Measurements from ENCODE around the gene DNAH8.
"Not testable (repeated sequence)": the region's sequence is repeated elsewhere in the genome, so short reads cannot be mapped to it uniquely, and the experiment has no call there.

Gene DNAH8

DNA sequence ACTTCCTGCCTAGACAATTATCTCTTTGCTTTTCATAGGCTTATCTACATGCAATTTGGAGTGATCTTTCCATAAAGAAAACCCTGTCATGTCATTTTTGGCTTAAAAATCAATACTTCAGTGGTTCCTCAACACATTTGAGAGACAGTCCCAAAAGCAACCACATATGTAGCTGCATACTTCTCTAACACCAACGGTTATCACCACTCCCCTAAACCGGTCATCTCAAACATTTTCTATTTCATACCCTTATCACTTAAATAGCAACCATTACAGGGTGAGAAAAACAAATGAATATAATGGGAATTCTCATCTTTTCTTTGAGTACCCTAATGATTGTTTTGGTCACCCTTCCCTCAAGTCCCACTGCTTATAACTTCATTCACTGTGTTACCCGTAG, 17.3 kb upstream of the DNAH8 start:
- no peak overlapping the region for H3K4me2 ChIP-seq (ENCODE audit: low read depth, low read length, poor library complexity, severe bottlenecking)
- no peak overlapping the region for H3K9ac ChIP-seq (ENCODE audit: low read length)
- no peak overlapping the region for H3K27ac ChIP-seq (ENCODE audit: low read depth, low read length)
- H2AFZ ChIP-seq (ENCODE audit: low read depth, low read length, severe bottlenecking): no peak overlapping the region
- H4K20me1 ChIP-seq (ENCODE audit: low read depth, low read length): peaks cover 14% of the 10 kb centered on the region; the same call in 1 of the 2 replicates
- no peak for TF ChIP-seq CTCF (IDR thresholded peaks at IDR 0.05; ENCODE audit: insufficient read depth, low read length, poor library complexity, severe bottlenecking)
- no peak for TF ChIP-seq EZH2phosphoT487 (conservative IDR thresholded peaks at IDR 0.05; ENCODE audit: low read length)
- H3K9me2 ChIP-seq (replicated peaks; ENCODE audit: insufficient read depth, low read length): no peaks in the 10 kb centered on the region
- H3K27me3 ChIP-seq (ENCODE audit: low read length): no peaks in the 10 kb centered on the region
- no peak overlapping the region for H3K4me3 ChIP-seq (ENCODE audit: insufficient read depth, low read length, poor library complexity, severe bottlenecking)
- no peaks in the 10 kb centered on the region; the same call in 1 of the 2 replicates for H3F3A ChIP-seq (ENCODE audit: insufficient read depth)
- H3K9me3 ChIP-seq (ENCODE audit: insufficient read depth, low read length): peaks cover 6% of the 10 kb centered on the region; the same call in 1 of the 2 replicates
- H3K36me3 ChIP-seq (ENCODE audit: low read length): peaks cover 16% of the 10 kb centered on the region
- H3K79me2 ChIP-seq (ENCODE audit: insufficient read depth, low read length): peaks cover 85% of the 10 kb centered on the region

DNA sequence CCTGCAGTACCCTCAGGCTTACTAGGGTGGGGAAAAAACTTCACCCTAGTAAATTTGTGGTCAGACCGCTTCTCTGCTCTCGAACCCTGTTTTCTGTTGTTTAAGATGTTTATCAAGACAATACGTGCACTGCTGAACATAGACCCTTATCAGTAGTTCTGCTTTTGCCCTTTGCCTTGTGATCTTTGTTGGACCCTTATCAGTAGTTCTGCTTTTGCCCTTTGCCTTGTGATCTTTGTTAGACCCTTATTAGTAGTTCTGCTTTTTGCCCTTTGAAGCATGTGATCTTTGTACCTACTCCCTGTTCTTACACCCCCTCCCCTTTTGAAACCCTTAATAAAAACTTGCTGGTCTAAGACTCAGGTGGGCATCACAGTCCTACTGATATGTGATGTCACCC, 15.4 kb upstream of the DNAH8 start:
- H3K36me3 ChIP-seq (ENCODE audit: low read length): peaks cover 16% of the 10 kb centered on the region
- H3K9ac ChIP-seq (ENCODE audit: low read length); H3K27ac ChIP-seq (ENCODE audit: low read depth, low read length); H3F3A ChIP-seq (ENCODE audit: insufficient read depth); H3K4me3 ChIP-seq (ENCODE audit: insufficient read depth, low read length, poor library complexity, severe bottlenecking); H3K27me3 ChIP-seq (ENCODE audit: low read length); H3K9me2 ChIP-seq (replicated peaks; ENCODE audit: insufficient read depth, low read length); H2AFZ ChIP-seq (ENCODE audit: low read depth, low read length, severe bottlenecking); H3K4me2 ChIP-seq (ENCODE audit: low read depth, low read length, poor library complexity, severe bottlenecking); H3K9me3 ChIP-seq (ENCODE audit: insufficient read depth, low read length); H4K20me1 ChIP-seq (ENCODE audit: low read depth, low read length): not testable (repeated sequence)
- peaks cover 71% of the 10 kb centered on the region for H3K79me2 ChIP-seq (ENCODE audit: insufficient read depth, low read length)

GRCh38 chr6:38701551-38701950, 13.6 kb upstream of the DNAH8 start:
- H3K79me2 ChIP-seq (ENCODE audit: insufficient read depth, low read length): peaks cover 52% of the 10 kb centered on the region
- H3K27me3 ChIP-seq (ENCODE audit: low read length): no peaks in the 10 kb centered on the region
- H2AFZ ChIP-seq (ENCODE audit: low read depth, low read length, severe bottlenecking): no peak overlapping the region
- no peak overlapping the region for H3K9ac ChIP-seq (ENCODE audit: low read length)
- TF ChIP-seq EZH2phosphoT487 (conservative IDR thresholded peaks at IDR 0.05; ENCODE audit: low read length) (no peak), CTCF (IDR thresholded peaks at IDR 0.05; ENCODE audit: insufficient read depth, low read length, poor library complexity, severe bottlenecking) (no peak)
- H3K9me3 ChIP-seq (ENCODE audit: insufficient read depth, low read length): peaks cover 6% of the 10 kb centered on the region; the same call in 1 of the 2 replicates
- no peaks in the 10 kb centered on the region for H3K9me2 ChIP-seq (replicated peaks; ENCODE audit: insufficient read depth, low read length)
- peaks cover 16% of the 10 kb centered on the region for H3K36me3 ChIP-seq (ENCODE audit: low read length)
- peaks cover 9% of the 10 kb centered on the region; the same call in 1 of the 2 replicates for H4K20me1 ChIP-seq (ENCODE audit: low read depth, low read length)
- peak overlapping the region; percentile 64 for H3K4me2 ChIP-seq (ENCODE audit: low read depth, low read length, poor library complexity, severe bottlenecking)
- H3F3A ChIP-seq (ENCODE audit: insufficient read depth): no peaks in the 10 kb centered on the region; the same call in 1 of the 2 replicates
- H3K27ac ChIP-seq (ENCODE audit: low read depth, low read length): no peak overlapping the region
- H3K4me3 ChIP-seq (ENCODE audit: insufficient read depth, low read length, poor library complexity, severe bottlenecking): peak overlapping the region; percentile 16

DNA sequence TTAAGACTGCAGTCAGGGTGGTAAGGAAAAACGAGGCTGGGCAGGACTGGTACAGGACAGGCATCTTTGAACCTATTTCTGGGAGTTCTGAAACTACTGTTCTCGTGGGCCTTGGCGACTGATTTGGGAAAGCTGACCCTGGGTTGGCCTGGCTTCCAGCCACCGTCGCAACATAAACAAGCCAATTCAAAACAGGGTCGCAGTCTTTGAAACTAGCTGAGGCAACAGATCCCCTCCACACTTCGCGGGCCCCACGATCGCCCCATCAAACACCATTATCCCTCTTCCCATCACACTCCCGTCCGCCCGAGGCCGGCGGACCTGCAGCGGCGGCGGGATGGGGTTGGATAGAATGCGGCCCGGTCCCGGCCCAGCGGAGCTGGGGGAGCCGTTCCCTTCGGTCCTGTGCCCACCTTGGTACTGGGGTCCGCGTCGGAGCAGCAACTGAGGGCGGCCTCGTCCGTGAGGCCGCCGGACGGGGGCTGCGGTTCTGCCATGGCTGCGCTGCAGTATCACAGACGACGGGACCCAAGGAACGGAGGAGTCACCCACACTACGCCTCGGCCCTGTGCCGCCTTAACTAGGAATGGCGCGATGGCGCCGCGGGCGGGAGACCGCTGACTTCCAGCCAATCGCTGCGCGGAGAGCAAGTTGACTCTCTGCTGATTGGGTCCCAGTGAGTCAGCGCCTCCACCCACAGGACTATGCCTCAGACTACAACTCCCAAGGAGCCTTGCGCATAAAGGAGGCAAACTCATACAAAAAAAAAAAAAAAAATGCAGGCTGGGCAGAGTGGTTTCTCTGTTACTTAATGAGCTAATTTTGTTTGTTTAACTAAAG, 12.3 kb upstream of the DNAH8 start, which contains the start of gene GLO1:
TSS of gene GLO1 (minus strand) at position 588 of the 840 bp plus-strand sequence. CDS start at position 497, 91 bp downstream.
- TF ChIP-seq CTCF (IDR thresholded peaks at IDR 0.05; ENCODE audit: insufficient read depth, low read length, poor library complexity, severe bottlenecking) (no peak), EZH2phosphoT487 (conservative IDR thresholded peaks at IDR 0.05; ENCODE audit: low read length) (no peak)
- H3K79me2 ChIP-seq (ENCODE audit: insufficient read depth, low read length): peaks cover 40% of the 10 kb centered on the region

More for the DNA sequence above, 12.3 kb upstream of the DNAH8 start, which contains the start of gene GLO1:
- Histone ChIP-seq H3K27ac (ENCODE audit: low read depth, low read length) (peak within 1 kb of the TSS; percentile 57), H3K9me3 (ENCODE audit: insufficient read depth, low read length) (peaks cover 6% of the 10 kb centered on the region; the same call in 1 of the 2 replicates), H2AFZ (ENCODE audit: low read depth, low read length, severe bottlenecking) (peak within 1 kb of the TSS; percentile 88), H3F3A (ENCODE audit: insufficient read depth) (no peaks in the 10 kb centered on the region; the same call in 1 of the 2 replicates), H3K9ac (ENCODE audit: low read length) (peak within 1 kb of the TSS; percentile 78), H3K36me3 (ENCODE audit: low read length) (peaks cover 16% of the 10 kb centered on the region), H3K4me3 (ENCODE audit: insufficient read depth, low read length, poor library complexity, severe bottlenecking) (peak within 1 kb of the TSS; percentile 75), H3K9me2 (replicated peaks; ENCODE audit: insufficient read depth, low read length) (no peaks in the 10 kb centered on the region), H3K27me3 (ENCODE audit: low read length) (no peaks in the 10 kb centered on the region), H4K20me1 (ENCODE audit: low read depth, low read length) (peaks cover 3% of the 10 kb centered on the region; the same call in 1 of the 2 replicates), H3K4me2 (ENCODE audit: low read depth, low read length, poor library complexity, severe bottlenecking) (peak within 1 kb of the TSS; percentile 77)

Data from SU-DHL-6 (cell line).